ENCODE measurements around the gene S1PR2. TPM values are rescaled to one million over a fixed set of nuclear protein-coding genes. Genes with fewer than 3 reads are reported as not detected.

The S1PR2 gene
- total and polyA plus RNA-seq, 9 of the 15 experiments (the other 6 are each of a cell fraction or from before 2014, with no cell fraction given): 1.5 to 3.9 (median 2.0) TPM

DNA sequence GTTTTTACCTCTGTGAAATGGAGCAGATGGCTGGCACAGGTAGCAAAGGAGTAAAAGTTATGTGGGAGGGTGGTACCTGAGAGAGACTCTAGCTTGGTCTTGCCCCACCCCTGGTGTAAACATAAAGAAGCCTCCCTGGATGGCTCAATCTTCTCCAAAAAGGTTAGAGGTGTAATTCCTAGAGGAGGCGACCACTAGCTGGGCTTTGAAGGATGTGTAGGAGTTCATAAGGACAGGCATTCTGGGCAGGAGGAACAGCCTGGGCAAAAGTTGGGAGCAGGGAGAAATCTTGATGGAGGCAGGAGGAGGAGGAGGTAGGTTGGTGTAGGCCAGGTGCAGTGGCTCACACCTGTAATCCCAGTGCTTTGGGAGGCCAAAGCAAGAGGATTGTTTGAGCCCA is 47.8 kb upstream of the S1PR2 start:
- Histone ChIP-seq H3K9me3 (replicated peaks; ENCODE audit: control insufficient read depth, insufficient read depth, low read depth, low read length) (no peaks in the 10 kb centered on the region), H3K9ac (ENCODE audit: insufficient read depth in 1 of 2, low read depth in 2 of 2, low read length in 2 of 2) (no peak overlapping the region), H2AFZ (ENCODE audit: low read depth, low read length) (no peak overlapping the region), H3K4me2 (ENCODE audit: insufficient read depth, low read length) (no peak overlapping the region), H3K79me2 (ENCODE audit: control insufficient read depth, insufficient read depth, low read length) (peaks cover 8% of the 10 kb centered on the region; the same call in 2 of the 3 replicates), H3K27ac (ENCODE audit: extremely low read depth, low read depth, low read length) (no peak overlapping the region), H3K4me3 (no peak overlapping the region), H3K27me3 (ENCODE audit: control insufficient read depth in 2 of 2, insufficient read depth in 2 of 2, low read length in 2 of 2) (no peaks in the 10 kb centered on the region), H3K36me3 (ENCODE audit: control insufficient read depth, insufficient read depth, low read length) (peaks cover 82% of the 10 kb centered on the region; the same call in 2 of the 3 replicates), H3K9me1 (ENCODE audit: control insufficient read depth, insufficient read depth, low read length) (no peaks in the 10 kb centered on the region), H3K4me1 (replicated peaks in 1 of 2; ENCODE audit: control insufficient read depth in 2 of 2, insufficient read depth in 2 of 2, low read length in 2 of 2) (peaks cover 10 to 11% of the 10 kb centered on the region in 2 experiments; a peak in 4 of 5 replicates), H4K20me1 (replicated peaks; ENCODE audit: control insufficient read depth, insufficient read depth, low read length) (no peaks in the 10 kb centered on the region)
- 91% methylated on average over 1 of the region's 1 CpG for WGBS (ENCODE audit: insufficient coverage, low coverage, missing lambda C conversion rate)
- DNase-seq (ENCODE audit: extremely low read depth in 1 of 4, low spot score in 3 of 4): no peak
- no TSS peak for BruUV-seq (replicated peaks)
- in situ Hi-C loops (cut with MboI): no loop called here
- no peak for ATAC-seq
- intact Hi-C loops (cut with micrococcal nuclease): no loop called here
- FAIRE-seq: no peak
- POLR2A ChIA-PET: interaction anchor here (0.6 to 0.9 kb wide), 3 partner anchors 8 to 252 kb away, joined by 3 to 5 read pairs (median 3); partner anchors contain the start of genes ICAM1 and ICAM5
- CTCF ChIA-PET (ENCODE audit: low intra/inter-chr PET ratio): no interaction called here
- TF ChIP-seq ZNF121 (CRISPR knock-in tag; conservative IDR thresholded peaks at IDR 0.05): 0 out of 2 replicates have a peak, but pooled peaks have one; percentile 12
- no peak for TF ChIP-seq ETS2 (tag; IDR thresholded peaks at IDR 0.05; ENCODE audit: borderline replicate concordance, poor library complexity, severe bottlenecking)

- ATAC-seq (no peak), FAIRE-seq (no peak), DNase-seq (ENCODE audit: extremely low read depth in 1 of 4, low spot score in 3 of 4) (no peak)
- Histone ChIP-seq H3K9me1 (ENCODE audit: control insufficient read depth, insufficient read depth, low read length) (no peaks in the 10 kb centered on the region), H3K4me3 (no peak overlapping the region), H3K36me3 (ENCODE audit: control insufficient read depth, insufficient read depth, low read length) (peaks cover 77% of the 10 kb centered on the region; the same call in 2 of the 3 replicates), H3K4me1 (replicated peaks in 1 of 2; ENCODE audit: control insufficient read depth in 2 of 2, insufficient read depth in 2 of 2, low read length in 2 of 2) (peaks cover 1 to 2% of the 10 kb centered on the region in 2 experiments; a peak in 3 of 5 replicates), H3K27ac (ENCODE audit: extremely low read depth, low read depth, low read length) (no peak overlapping the region), H3K27me3 (ENCODE audit: control insufficient read depth in 2 of 2, insufficient read depth in 2 of 2, low read length in 2 of 2) (no peaks in the 10 kb centered on the region), H3K79me2 (ENCODE audit: control insufficient read depth, insufficient read depth, low read length) (peaks cover under 1% of the 10 kb centered on the region), H3K9me3 (replicated peaks; ENCODE audit: control insufficient read depth, insufficient read depth, low read depth, low read length) (no peaks in the 10 kb centered on the region), H3K9ac (ENCODE audit: insufficient read depth in 1 of 2, low read depth in 2 of 2, low read length in 2 of 2) (no peak overlapping the region), H2AFZ (ENCODE audit: low read depth, low read length) (no peak overlapping the region), H3K4me2 (ENCODE audit: insufficient read depth, low read length) (no peak overlapping the region), H4K20me1 (replicated peaks; ENCODE audit: control insufficient read depth, insufficient read depth, low read length) (no peaks in the 10 kb centered on the region)
- in situ Hi-C loops (cut with MboI) (no loop called here), intact Hi-C loops (cut with micrococcal nuclease) (no loop called here)
- TF ChIP-seq, protein P1, sequence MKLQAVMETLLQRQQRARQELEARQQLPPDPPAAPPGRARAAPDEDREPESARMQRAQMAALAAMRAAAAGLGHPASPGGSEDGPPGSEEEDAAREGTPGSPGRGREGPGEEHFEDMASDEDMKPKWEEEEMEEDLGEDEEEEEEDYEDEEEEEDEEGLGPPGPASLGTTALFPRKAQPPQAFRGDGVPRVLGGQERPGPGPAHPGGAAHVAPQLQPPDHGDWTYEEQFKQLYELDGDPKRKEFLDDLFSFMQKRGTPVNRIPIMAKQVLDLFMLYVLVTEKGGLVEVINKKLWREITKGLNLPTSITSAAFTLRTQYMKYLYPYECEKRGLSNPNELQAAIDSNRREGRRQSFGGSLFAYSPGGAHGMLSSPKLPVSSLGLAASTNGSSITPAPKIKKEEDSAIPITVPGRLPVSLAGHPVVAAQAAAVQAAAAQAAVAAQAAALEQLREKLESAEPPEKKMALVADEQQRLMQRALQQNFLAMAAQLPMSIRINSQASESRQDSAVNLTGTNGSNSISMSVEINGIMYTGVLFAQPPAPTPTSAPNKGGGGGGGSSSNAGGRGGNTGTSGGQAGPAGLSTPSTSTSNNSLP (IDR thresholded peaks at IDR 0.05; ENCODE audit: borderline replicate concordance, low read depth, low read length): no peak
- TF ChIP-seq ZNF282 (CRISPR knock-in tag; IDR thresholded peaks at IDR 0.05) (no peak), GTF2B (IDR thresholded peaks at IDR 0.05; ENCODE audit: extremely low read depth, insufficient read length) (no peak), ZNF121 (CRISPR knock-in tag; conservative IDR thresholded peaks at IDR 0.05) (peak; percentile 86), NFATC3 (IDR thresholded peaks at IDR 0.05) (no peak)
- WGBS (ENCODE audit: insufficient coverage, low coverage, missing lambda C conversion rate): 91% methylated on average over 9 of the region's 9 CpGs
- ChIA-PET POLR2A (interaction anchor here (0.6 to 1.0 kb wide), 4 partner anchors 12 to 251 kb away, joined by 3 to 5 read pairs (median 3); partner anchors contain the start of gene ICAM5), CTCF (ENCODE audit: low intra/inter-chr PET ratio) (no interaction called here)
- BruUV-seq (replicated peaks): no TSS peak
Observed at GRCh38 chr19:10277795-10278589, 46.9 kb upstream of the S1PR2 start.

All from K562 (cell line).